Lower leg skin (tissue), 3 donors: ENCODE results near the gene WASF1.

ENCODE experiments used
- CTCF ChIP-seq, 3 donors: fragments of 450-650 bp; IDR thresholded peaks; one replicate each; pipeline ENCODE4 v1.5.1; 2016; ENCODE audit warnings: antibody characterized with exemption in 3 of 3, mild to moderate bottlenecking in 3 of 3, moderate library complexity in 2 of 3
- POLR2A ChIP-seq, 2 donors: fragments of 450-650 bp; IDR thresholded peaks; one replicate each; pipeline ENCODE4 v1.6.1; 2016 to 2017; ENCODE audit warnings: antibody characterized with exemption in 2 of 2, mild to moderate bottlenecking in 1 of 2, moderate library complexity in 1 of 2

- no peak for TF ChIP-seq CTCF (IDR thresholded peaks at IDR 0.05)
- no peak for TF ChIP-seq POLR2A (IDR thresholded peaks at IDR 0.05)
Measured at GRCh38 chr6:110214338-110214737, 34.9 kb upstream of the WASF1 start.
